GM18517 (cell line): Measurements from ENCODE around the gene PTER.
A peak's percentile ranks its signal among the peaks of the same experiment; 100 is the strongest.

Source experiments
- ATAC-seq: cut with Tn5 transposase; IDR thresholded peaks from one replicate; pipeline ENCODE4 v1.9.1; 2021; ENCODE audit warnings: mild to moderate bottlenecking, moderate library complexity; ENCODE audit not compliant: unreplicated experiment

PTER gene

GRCh38 chr10:16436758-16437539 lies at the start of gene PTER:
Gene PTER, plus strand, starts transcription at chr10:16437010. Its CDS starts 47,375 bp downstream, at chr10:16484385.
- ATAC-seq: peak; percentile 97

DNA sequence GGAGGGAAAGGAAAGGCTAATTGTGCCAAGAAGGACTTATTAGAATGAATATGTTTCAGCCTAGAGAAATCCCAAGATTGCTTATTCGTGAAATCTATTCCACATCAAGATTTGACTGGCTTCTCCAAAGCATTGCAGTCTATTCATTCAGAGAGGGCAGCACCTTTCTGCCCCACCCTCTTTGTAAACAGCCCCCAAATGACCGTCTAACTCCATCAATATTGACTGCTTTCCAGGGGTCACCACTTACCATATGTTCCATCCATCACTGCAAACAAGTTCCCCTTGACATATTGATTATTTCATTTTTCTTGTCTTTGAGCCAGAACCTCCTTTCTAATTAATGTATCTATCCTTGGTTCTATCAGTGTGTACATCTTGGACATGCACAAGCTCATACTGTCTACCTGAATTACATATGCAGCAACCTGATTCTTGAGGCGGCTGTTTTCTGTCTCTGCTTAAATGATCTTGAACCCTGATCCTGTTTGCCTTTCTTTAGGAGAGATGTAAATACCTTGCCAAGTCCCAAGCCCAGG lies 44.2 kb upstream of the PTER start:
- no peak for ATAC-seq

- ATAC-seq: no peak
Observed at GRCh38 chr10:16393271-16393858, 43.4 kb upstream of the PTER start.

- no peak for ATAC-seq
Observed at GRCh38 chr10:16401416-16401815, 35.4 kb upstream of the PTER start.

DNA sequence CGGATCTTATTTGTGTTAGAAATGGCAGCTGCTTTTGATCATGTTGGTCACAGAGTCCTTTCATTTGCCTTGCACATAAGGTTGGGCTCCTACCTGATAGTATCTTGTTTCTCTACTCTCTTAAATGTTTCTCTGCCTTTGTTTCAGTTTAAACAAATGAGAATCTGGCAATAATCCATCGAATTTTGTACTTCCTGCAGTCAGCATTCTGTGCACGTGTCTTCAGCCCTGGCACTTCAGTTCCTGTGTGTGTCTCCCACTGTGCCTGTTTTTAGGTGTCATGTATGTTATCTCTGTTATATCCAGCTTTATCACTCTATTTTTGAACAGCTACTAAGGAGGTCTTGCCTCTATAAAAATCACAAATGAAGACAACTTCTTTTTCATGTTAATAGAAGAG lies 28.4 kb upstream of the PTER start:
- no peak for ATAC-seq

DNA sequence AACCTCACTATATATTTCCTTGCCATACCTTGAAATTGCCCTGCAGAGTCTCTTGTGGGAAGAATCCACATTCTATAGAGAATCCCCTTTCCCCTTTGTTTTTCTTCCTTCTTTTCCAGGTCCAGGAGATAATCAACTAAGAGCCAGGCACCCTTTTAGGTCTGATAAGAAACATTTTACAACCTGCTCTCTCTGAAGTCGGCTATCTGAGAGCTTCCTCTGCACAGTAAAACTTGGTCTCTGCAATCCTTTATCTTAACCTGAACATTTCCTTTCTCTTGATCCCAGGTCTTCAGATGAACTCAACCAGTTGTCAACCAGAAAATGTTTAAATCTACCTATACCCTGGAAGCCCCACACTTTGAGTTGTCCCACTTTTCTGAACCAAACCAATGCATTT lies 19.5 kb upstream of the PTER start:
- ATAC-seq: no peak

GRCh38 chr10:16423599-16423998 lies 13.2 kb upstream of the PTER start:
- no peak for ATAC-seq

- ATAC-seq: no peak
Observed at GRCh38 chr10:16425449-16425848, 11.4 kb upstream of the PTER start.

DNA sequence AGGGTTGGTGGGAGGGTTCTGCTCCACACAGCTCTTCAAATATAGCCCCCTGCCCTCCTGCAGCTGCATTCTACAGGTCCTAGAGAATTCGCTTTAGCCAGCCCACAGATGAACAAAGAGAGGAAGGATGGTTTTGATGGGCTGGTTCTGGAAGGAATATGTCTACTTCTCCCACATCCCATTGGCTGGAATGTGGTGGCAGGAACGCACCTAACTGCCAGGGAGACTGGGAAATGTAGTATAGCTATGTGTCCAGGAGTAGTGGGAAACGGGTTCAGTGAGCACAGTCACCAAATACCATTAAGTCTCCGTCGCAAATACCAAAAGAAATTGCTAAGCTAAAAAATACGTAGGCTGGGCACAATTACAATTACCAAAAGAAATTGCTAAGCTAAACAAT lies 7.3 kb upstream of the PTER start:
- ATAC-seq: no peak

GRCh38 chr10:16436367-16436757 lies 448 bp upstream of the PTER start:
- peak; percentile 13 for ATAC-seq

DNA sequence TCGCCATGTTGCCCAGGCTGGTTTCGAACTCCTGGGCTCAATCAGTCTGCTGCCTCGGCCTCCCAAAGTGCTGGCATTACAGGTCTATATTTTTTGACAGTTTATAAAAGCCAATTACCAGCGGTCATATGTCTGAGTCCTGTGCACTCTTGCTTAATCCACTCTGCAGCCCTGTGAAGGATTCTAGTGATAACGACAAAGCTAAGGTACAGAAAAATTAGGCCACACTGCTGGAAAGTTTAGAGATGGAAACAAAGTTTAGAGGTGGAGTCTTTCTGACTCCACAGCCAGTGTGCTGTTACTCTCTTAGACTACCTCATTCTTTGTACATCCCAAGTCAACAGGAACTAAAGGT lies 707 bp downstream of the PTER start:
- ATAC-seq: no peak

GRCh38 chr10:16439295-16439694 lies 2.5 kb downstream of the PTER start:
- no peak for ATAC-seq

- no peak for ATAC-seq
Observed at GRCh38 chr10:16440396-16441133, 3.8 kb downstream of the PTER start.

DNA sequence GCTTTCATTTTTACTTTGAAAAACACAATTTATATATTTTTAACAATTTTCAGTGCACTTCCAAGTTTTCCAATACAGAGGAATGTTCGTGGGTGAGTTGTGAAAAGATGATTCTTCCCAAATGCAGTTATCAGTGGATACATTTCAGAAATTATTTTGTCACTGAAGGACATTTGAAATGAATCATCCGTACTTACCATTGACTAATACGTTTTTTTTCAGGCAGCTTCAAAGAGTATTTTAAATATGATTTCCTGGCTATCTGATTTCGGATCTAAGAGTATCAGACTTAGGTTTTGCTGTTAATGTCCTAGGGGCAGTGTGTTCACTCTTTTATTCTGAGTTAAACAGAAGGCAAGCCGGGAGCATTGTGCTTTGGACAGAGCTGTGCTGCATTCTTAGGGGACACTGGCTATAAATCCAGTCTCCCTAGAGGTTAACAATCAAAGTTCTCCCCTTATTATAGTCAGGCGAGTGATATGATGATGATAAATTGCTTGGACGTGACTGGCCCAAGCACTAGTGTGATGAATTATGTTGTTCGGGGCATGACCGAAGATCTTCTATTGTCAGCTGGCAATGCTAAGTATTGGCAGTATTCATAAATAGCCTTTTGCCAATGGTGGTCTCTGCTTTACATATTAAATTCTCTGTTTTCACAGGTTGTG lies 4.5 kb downstream of the PTER start:
- ATAC-seq: no peak

DNA sequence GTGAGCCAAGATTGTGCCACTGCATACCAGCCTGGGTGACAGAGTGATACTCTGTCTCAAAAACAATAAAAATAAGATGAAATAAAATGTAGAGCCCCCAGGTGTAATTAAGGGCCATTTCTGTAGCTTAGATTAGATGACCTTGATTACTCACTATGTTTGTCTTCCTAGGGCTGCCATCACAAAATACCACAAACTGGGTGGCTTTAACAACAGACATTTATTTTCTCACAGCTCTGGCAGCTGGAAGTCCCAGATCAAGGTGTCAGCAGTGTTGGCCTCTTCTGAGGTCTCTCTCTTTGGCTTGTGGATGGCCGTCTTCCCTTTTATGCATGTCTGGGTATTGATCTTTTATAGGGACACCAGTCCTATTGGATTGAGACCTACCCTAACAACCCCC lies 6.1 kb downstream of the PTER start:
- ATAC-seq: no peak

DNA sequence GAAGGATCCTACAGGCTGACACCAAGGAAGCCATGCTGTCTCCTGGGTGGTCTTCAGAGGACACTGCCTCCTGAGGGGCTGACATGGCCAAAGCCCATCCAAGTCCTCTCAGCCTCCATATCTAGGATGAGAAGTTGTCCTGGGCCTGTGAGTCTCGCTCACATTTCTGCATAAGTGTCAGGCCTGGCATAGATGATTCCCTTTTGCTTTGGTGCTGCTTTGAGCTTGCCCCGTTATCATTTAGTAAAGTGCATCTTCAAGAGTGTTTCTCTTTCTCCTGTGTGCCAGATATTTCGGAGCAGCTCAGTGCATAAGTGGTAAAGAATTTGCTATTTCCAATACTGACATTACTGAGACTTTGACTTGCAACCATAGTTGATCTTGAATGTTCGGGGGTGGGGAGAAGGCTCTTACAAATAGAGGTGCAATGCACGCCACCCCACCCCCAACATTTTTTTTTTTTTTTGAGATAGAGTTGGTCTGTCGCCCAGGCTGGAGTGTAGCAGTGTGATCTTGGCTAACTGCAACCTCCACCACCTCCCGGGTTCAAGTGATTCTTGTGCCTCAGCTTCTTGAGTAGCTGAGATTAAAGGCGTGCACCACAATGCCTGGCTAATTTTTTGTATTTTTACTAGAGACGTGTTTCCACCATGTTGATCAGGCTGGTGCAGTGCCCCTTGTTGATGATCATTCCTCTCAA lies 9.1 kb downstream of the PTER start:
- no peak for ATAC-seq

DNA sequence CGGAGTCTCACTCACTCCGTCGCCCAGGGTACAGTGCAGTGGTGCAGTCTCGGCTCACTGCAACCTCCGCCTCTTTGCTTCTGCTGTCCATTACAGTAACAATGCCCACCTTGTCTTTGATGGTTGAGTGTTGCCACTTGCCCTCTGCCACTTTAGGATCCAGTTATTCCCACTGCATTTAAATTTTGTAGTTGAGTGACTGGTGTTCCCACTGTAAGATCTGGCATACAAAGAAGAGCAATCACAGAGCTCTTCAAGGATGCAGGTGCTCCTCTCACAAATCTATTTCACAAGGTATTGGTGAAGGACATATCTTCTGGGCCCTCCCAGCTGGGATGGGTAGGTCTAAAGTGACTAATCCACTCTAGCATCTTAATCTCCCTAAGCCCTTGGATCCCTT lies 12.6 kb downstream of the PTER start:
- no peak for ATAC-seq

- ATAC-seq: peak; percentile 51
Observed at GRCh38 chr10:16458166-16458955, 21.6 kb downstream of the PTER start.

DNA sequence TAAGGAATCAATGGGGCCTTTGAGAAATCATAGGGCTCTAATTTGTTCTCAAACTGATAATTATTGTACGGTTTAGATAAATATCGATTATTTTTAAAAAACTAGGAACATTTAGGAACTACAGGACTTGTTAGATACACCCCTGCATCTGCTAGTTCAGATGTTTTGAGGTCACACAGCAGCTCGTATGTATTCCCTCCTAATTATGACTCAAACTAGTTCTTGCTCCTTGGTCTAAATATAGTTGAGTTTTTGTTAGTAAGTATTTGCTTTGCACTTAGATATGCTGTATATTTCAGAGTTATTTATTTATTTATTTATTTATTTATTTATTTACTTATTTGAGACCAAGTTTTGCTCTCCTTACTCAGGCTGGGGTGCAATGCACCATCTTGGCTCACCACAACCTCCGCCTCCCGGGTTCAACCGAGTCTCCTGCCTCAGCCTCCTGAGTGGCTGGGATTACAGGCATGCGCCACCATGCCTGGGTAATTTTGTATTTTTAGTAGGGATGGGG lies 22.7 kb downstream of the PTER start:
- ATAC-seq: no peak

DNA sequence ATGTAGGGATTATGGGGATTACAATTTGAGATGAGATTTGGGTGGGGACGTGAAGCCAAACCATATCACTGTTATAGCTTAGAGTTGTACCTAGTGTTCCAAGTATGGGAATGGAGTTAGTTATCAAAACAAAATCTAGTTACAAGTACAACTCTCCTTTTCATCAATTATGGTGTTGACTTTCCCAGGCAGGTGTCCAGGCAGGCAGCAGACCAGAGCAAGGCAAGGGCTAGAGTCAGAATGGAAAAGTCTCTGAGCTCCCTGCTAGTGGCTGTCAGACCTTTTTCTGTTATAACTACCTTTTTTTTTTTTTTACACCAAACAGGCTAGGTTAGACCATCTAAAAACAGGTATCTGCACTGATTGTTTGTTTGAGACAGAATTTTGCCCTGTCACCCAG lies 29.2 kb downstream of the PTER start:
- ATAC-seq: no peak
